Measurements from ENCODE around the gene COL6A1. TPM values are rescaled to one million over a fixed set of nuclear protein-coding genes. Genes with fewer than 3 reads are reported as not detected.

The COL6A1 gene
- total RNA-seq, 1 experiment from 2014 or later = 221 TPM

GRCh38 chr21:45986316-45987051 lies 4.9 kb downstream of the COL6A1 start (continued):
- TF ChIP-seq, protein P1, sequence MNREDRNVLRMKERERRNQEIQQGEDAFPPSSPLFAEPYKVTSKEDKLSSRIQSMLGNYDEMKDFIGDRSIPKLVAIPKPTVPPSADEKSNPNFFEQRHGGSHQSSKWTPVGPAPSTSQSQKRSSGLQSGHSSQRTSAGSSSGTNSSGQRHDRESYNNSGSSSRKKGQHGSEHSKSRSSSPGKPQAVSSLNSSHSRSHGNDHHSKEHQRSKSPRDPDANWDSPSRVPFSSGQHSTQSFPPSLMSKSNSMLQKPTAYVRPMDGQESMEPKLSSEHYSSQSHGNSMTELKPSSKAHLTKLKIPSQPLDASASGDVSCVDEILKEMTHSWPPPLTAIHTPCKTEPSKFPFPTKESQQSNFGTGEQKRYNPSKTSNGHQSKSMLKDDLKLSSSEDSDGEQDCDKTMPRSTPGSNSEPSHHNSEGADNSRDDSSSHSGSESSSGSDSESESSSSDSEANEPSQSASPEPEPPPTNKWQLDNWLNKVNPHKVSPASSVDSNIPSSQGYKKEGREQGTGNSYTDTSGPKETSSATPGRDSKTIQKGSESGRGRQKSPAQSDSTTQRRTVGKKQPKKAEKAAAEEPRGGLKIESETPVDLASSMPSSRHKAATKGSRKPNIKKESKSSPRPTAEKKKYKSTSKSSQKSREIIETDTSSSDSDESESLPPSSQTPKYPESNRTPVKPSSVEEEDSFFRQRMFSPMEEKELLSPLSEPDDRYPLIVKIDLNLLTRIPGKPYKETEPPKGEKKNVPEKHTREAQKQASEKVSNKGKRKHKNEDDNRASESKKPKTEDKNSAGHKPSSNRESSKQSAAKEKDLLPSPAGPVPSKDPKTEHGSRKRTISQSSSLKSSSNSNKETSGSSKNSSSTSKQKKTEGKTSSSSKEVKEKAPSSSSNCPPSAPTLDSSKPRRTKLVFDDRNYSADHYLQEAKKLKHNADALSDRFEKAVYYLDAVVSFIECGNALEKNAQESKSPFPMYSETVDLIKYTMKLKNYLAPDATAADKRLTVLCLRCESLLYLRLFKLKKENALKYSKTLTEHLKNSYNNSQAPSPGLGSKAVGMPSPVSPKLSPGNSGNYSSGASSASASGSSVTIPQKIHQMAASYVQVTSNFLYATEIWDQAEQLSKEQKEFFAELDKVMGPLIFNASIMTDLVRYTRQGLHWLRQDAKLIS (CRISPR knock-in tag; IDR thresholded peaks at IDR 0.05; ENCODE audit: borderline replicate concordance) = no peak
- TF ChIP-seq RELA (CRISPR knock-in tag; IDR thresholded peaks at IDR 0.05; ENCODE audit: borderline replicate concordance) (no peak), ZNF671 (CRISPR knock-in tag; IDR thresholded peaks at IDR 0.05) (no peak), MYBL2 (CRISPR knock-in tag; IDR thresholded peaks at IDR 0.05) (no peak), SMAD4 (CRISPR knock-in tag; IDR thresholded peaks at IDR 0.05) (no peak), ATF1 (CRISPR knock-in tag; IDR thresholded peaks at IDR 0.05) (no peak), CTCF (IDR thresholded peaks at IDR 0.05) (no peak), EMX1 (CRISPR knock-in tag; IDR thresholded peaks at IDR 0.05) (no peak)
- TF ChIP-seq, protein P2, sequence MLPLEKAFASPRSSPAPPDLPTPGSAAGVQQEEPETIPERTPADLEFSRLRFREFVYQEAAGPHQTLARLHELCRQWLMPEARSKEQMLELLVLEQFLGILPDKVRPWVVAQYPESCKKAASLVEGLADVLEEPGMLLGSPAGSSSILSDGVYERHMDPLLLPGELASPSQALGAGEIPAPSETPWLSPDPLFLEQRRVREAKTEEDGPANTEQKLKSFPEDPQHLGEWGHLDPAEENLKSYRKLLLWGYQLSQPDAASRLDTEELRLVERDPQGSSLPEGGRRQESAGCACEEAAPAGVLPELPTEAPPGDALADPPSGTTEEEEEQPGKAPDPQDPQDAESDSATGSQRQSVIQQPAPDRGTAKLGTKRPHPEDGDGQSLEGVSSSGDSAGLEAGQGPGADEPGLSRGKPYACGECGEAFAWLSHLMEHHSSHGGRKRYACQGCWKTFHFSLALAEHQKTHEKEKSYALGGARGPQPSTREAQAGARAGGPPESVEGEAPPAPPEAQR (CRISPR knock-in tag; IDR thresholded peaks at IDR 0.05) = no peak

DNA sequence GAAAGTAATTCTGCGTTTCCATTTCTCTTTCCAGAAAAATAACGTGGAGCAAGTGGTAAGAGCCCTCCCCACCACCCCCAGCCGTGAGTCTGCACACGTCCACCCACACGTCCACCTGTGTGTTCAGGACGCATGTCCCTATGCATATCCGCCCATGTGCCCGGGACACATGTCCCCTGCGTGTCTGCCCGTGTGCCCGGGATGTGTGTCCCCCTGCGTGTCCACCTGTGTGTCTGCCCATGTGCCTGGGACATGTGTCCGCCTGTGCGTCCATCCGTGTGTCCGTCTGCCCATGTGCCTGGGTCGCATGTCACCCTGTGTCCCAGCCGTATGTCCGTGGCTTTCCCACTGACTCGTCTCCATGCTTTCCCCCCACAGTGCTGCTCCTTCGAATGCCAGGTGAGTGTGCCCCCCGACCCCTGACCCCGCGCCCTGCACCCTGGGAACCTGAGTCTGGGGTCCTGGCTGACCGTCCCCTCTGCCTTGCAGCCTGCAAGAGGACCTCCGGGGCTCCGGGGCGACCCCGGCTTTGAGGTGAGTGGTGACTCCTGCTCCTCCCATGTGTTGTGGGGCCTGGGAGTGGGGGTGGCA lies 5.6 kb downstream of the COL6A1 start:
- Mint-ChIP-seq H3K27me3 (ENCODE audit: low read depth) (no peaks in the 10 kb centered on the region), H3K4me3 (no peak overlapping the region), H3K9me3 (no peaks in the 10 kb centered on the region), H3K27ac (no peak overlapping the region), H3K36me3 (peaks cover 22% of the 10 kb centered on the region), H3K4me1 (peaks cover 3% of the 10 kb centered on the region; the same call in 1 of the 2 replicates)
- CTCF ChIA-PET = no interaction called here
- no peak for TF ChIP-seq NR2C2 (CRISPR knock-in tag; IDR thresholded peaks at IDR 0.05)
- TF ChIP-seq MXD4 (CRISPR knock-in tag; IDR thresholded peaks at IDR 0.05; ENCODE audit: borderline replicate concordance) = no peak
- TF ChIP-seq ZNF138 (CRISPR knock-in tag; conservative IDR thresholded peaks at IDR 0.05) = no peak
- no peak for TF ChIP-seq ATF2 (CRISPR knock-in tag; IDR thresholded peaks at IDR 0.05; ENCODE audit: borderline replicate concordance, low read depth)
- TF ChIP-seq ZBTB43 (CRISPR knock-in tag; IDR thresholded peaks at IDR 0.05) = no peak
- no peak for TF ChIP-seq ZNF425 (CRISPR knock-in tag; conservative IDR thresholded peaks at IDR 0.05)
- no peak for TF ChIP-seq GTF2I (CRISPR knock-in tag; conservative IDR thresholded peaks at IDR 0.05)
- TF ChIP-seq, protein P1 (CRISPR knock-in tag; IDR thresholded peaks at IDR 0.05; ENCODE audit: borderline replicate concordance) = no peak
- POLR2A ChIA-PET = no interaction called here
- DNase-seq (ENCODE audit: low spot score) = peak; percentile 8
- ATAC-seq = no peak
